ENCODE measurements around the gene PRSS50. TPM values are rescaled to one million over a fixed set of nuclear protein-coding genes. Genes with fewer than 3 reads are reported as not detected.

PRSS50 gene
- polyA plus RNA-seq, 1 experiment = not detected

- no peak for DNase-seq (ENCODE audit: low read depth, low spot score)
- H3K9me3 ChIP-seq (ENCODE audit: control insufficient read depth, insufficient read depth, low read length) = no peaks in the 10 kb centered on the region; the same call in 1 of the 2 replicates
- ChIA-PET CTCF (no interaction called here), POLR2A (interaction anchor here (0.6 kb wide), 1 partner anchor 577 kb away, joined by 3 read pairs; no protein-coding TSS in a partner anchor)
- no peak overlapping the region for H3K4me3 ChIP-seq (ENCODE audit: low read depth, low read length)
- H3K27me3 ChIP-seq (ENCODE audit: control insufficient read depth, insufficient read depth, low read length) = peaks cover 10% of the 10 kb centered on the region
- H3K27ac ChIP-seq (ENCODE audit: low read depth, low read length) = peak overlapping the region; percentile 21
- TF ChIP-seq CTCF (IDR thresholded peaks at IDR 0.05; ENCODE audit: low read depth, low read length) = no peak
Measured at GRCh38 chr3:46664971-46665762, 52.5 kb downstream of the PRSS50 start.

- no peak for TF ChIP-seq CTCF (IDR thresholded peaks at IDR 0.05; ENCODE audit: low read depth, low read length)
- peak overlapping the region; percentile 21 for H3K27ac ChIP-seq (ENCODE audit: low read depth, low read length)
- no peak for DNase-seq (ENCODE audit: low read depth, low spot score)
- H3K9me3 ChIP-seq (ENCODE audit: control insufficient read depth, insufficient read depth, low read length) = no peaks in the 10 kb centered on the region; the same call in 1 of the 2 replicates
- POLR2A ChIA-PET = no interaction called here
- CTCF ChIA-PET = interaction anchor here (0.5 to 1.8 kb wide), 2 partner anchors 176 to 380 kb away, joined by 7 to 8 read pairs; no protein-coding TSS in a partner anchor
- H3K4me3 ChIP-seq (ENCODE audit: low read depth, low read length) = no peak overlapping the region
- H3K27me3 ChIP-seq (ENCODE audit: control insufficient read depth, insufficient read depth, low read length) = peaks cover 13% of the 10 kb centered on the region
Measured at GRCh38 chr3:46664188-46664970, 53.3 kb downstream of the PRSS50 start.

GRCh38 chr3:46663591-46664135, 54.0 kb downstream of the PRSS50 start:
- Histone ChIP-seq H3K27me3 (ENCODE audit: control insufficient read depth, insufficient read depth, low read length) (peaks cover 13% of the 10 kb centered on the region), H3K9me3 (ENCODE audit: control insufficient read depth, insufficient read depth, low read length) (no peaks in the 10 kb centered on the region; the same call in 1 of the 2 replicates), H3K27ac (ENCODE audit: low read depth, low read length) (no peak overlapping the region), H3K4me3 (ENCODE audit: low read depth, low read length) (no peak overlapping the region)
- DNase-seq (ENCODE audit: low read depth, low spot score) = no peak
- TF ChIP-seq CTCF (IDR thresholded peaks at IDR 0.05; ENCODE audit: low read depth, low read length) = no peak
- ChIA-PET CTCF (interaction anchor here (0.5 to 1.8 kb wide), 2 partner anchors 175 to 381 kb away, joined by 7 to 8 read pairs; no protein-coding TSS in a partner anchor), POLR2A (no interaction called here)

- Histone ChIP-seq H3K27ac (ENCODE audit: low read depth, low read length) (no peak overlapping the region), H3K9me3 (ENCODE audit: control insufficient read depth, insufficient read depth, low read length) (no peaks in the 10 kb centered on the region; the same call in 1 of the 2 replicates), H3K27me3 (ENCODE audit: control insufficient read depth, insufficient read depth, low read length) (peaks cover 13% of the 10 kb centered on the region), H3K4me3 (ENCODE audit: low read depth, low read length) (no peak overlapping the region)
- DNase-seq (ENCODE audit: low read depth, low spot score) = no peak
- no peak for TF ChIP-seq CTCF (IDR thresholded peaks at IDR 0.05; ENCODE audit: low read depth, low read length)
- ChIA-PET POLR2A (no interaction called here), CTCF (interaction anchor here (1.8 kb wide), 1 partner anchor 174 kb away, joined by 7 read pairs; no protein-coding TSS in a partner anchor)
Measured at GRCh38 chr3:46662771-46663551, 54.7 kb downstream of the PRSS50 start.

Small RNA genes within 50 kb of the gene (small RNA-seq; reads per million reads assigned to genes)
- not detected for gene PRSS45 (ENCODE audit: insufficient read length, low read depth)

Other genes with a start within 250 kb of the PRSS50 start
- 0.06 and 0.14 TPM in 2 replicates for gene RTP3, start 219.9 kb downstream of the PRSS50 start, polyA plus RNA-seq (2011; rRNA removed)
- 3.3 and 4.2 TPM in 2 replicates for gene LRRC2, start 151.6 kb downstream of the PRSS50 start, polyA plus RNA-seq (2011; rRNA removed)
- not detected in 2 replicates for gene FAM240A, start 105.3 kb downstream of the PRSS50 start, polyA plus RNA-seq (2011; rRNA removed)
- 0.89 and 1.0 TPM in 2 replicates for gene ALS2CL, start 24.2 kb downstream of the PRSS50 start, polyA plus RNA-seq (2011; rRNA removed)
- gene TMIE, start 16.5 kb downstream of the PRSS50 start, polyA plus RNA-seq (2011; rRNA removed) = 0.05 TPM in 1 of 2 replicates, not detected in the other
- not detected in 2 replicates for gene MYL3, start 145.6 kb upstream of the PRSS50 start, polyA plus RNA-seq (2011; rRNA removed)
- gene PTH1R, start 159.9 kb upstream of the PRSS50 start, polyA plus RNA-seq (2011; rRNA removed) = 0.05 and 0.09 TPM in 2 replicates

Data from AG04450 (cell line).